SH-SY5Y (cell line): ENCODE measurements around the gene ADCY2.

Experiments used
- GATA2 ChIP-seq: IDR thresholded peaks from 2 replicates; pipeline ENCODE4 v1.6.1; 2011; ENCODE audit warnings: mild to moderate bottlenecking, low read depth, low read length
- GATA3 ChIP-seq: IDR thresholded peaks from 2 replicates; pipeline ENCODE4 v1.6.1; 2011; ENCODE audit warnings: low read depth, mild to moderate bottlenecking, low read length, moderate library complexity

- TF ChIP-seq GATA2: no peak
- TF ChIP-seq GATA3: no peak
Measured at GRCh38 chr5:7382588-7382987, 13.3 kb upstream of the ADCY2 start.
